Activated CD8-positive, alpha-beta memory T cell treated with anti-CD3 and anti-CD28 coated beads for 4 hours (primary cell): ENCODE results near the gene RBM22.
A peak's percentile ranks its signal among the peaks of the same experiment; 100 is the strongest.
"Not testable (repeated sequence)": the region's sequence is repeated elsewhere in the genome, so short reads cannot be mapped to it uniquely, and the experiment has no call there.

Experiments used
- DNase-seq, 2 donors: peaks; one replicate each; pipeline ENCODE4 v3.0.0-alpha.2; 2020; ENCODE audit warnings: low read depth in 2 of 2

Gene RBM22

GRCh38 chr5:150700594-150701377 is at the start of gene RBM22:
Gene RBM22, minus strand, starts transcription at chr5:150701062. Its CDS starts 77 bp downstream, at chr5:150700985.
- peak; percentile 84 for DNase-seq

- DNase-seq: no peak
These were observed 49.6 kb upstream of the RBM22 start for GRCh38 chr5:150750469-150750868.

- not testable (repeated sequence) for DNase-seq
These were observed 42.3 kb upstream of the RBM22 start for GRCh38 chr5:150743142-150743488.

GRCh38 chr5:150742455-150743141 is 41.7 kb upstream of the RBM22 start:
- not testable (repeated sequence) for DNase-seq

- DNase-seq: no peak
These were observed 40.1 kb upstream of the RBM22 start for GRCh38 chr5:150740992-150741391.

DNA sequence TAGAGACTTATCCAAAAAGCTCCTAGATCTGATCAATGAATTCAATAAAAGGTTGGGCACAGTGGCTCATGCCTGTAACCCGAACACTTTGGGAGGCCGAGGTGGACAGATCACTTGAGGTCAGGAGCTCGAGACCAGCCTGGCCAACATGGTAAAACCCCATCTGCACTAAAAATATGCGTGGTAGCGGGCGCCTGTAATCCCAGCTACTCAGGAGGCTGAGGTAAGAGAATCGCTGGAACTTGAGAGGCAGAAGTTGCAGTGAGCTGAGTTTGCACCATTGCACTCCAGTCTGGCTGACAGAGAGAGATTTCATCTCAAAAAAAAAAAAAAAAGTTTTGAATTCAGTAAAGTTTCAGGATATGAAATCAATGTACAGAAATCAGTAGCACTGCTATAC is 38.0 kb upstream of the RBM22 start:
- DNase-seq: no peak

- no peak for DNase-seq
These were observed 33.9 kb upstream of the RBM22 start for GRCh38 chr5:150734579-150735384.

DNA sequence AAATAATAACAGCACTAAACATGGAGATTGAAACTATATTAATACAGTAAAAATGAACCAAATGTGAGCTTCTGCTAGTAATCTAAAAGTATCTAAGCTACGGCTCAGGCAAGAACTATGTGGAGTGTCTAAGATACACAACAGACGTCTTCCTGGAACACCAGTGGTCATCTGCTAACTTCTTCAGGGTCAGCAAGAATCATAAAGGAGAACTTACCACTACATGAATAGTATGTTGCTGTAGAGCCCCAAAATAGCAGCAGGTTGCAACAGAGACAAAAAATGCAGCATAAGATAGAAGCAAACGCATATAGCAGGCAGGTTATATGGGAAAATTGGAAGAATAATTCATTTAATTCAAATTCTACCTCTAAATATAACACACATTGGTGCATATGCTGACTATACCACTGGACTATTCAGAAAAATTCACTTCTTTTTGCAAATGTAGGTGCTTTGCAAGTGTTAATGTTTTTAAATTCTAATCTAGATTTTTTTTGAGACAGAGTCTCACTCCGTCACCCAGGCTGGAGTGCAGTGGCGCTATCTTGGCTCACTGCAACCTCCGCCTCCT is 30.9 kb upstream of the RBM22 start:
- no peak for DNase-seq

GRCh38 chr5:150729859-150730258 is 29.0 kb upstream of the RBM22 start:
- DNase-seq: no peak

DNA sequence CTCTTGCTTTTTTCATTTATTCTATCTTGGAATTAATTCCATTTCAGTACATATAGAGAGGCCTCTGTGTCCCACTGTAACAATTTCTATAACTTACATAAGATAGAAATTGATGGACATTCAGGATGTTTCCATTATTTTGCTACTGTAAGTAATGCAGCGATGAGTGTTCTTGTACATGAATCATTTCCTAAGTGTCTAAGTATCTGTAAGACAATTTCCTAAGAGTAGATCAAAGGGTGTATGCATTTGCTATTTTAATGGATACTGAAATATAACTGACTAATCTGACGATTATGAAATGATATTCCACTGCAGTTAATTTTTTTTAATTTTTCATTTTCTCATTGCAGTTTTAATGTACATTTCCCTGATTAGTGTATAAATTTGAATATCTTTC is 23.0 kb upstream of the RBM22 start:
- DNase-seq: no peak

GRCh38 chr5:150710165-150710564 is 9.3 kb upstream of the RBM22 start:
- DNase-seq: no peak

DNA sequence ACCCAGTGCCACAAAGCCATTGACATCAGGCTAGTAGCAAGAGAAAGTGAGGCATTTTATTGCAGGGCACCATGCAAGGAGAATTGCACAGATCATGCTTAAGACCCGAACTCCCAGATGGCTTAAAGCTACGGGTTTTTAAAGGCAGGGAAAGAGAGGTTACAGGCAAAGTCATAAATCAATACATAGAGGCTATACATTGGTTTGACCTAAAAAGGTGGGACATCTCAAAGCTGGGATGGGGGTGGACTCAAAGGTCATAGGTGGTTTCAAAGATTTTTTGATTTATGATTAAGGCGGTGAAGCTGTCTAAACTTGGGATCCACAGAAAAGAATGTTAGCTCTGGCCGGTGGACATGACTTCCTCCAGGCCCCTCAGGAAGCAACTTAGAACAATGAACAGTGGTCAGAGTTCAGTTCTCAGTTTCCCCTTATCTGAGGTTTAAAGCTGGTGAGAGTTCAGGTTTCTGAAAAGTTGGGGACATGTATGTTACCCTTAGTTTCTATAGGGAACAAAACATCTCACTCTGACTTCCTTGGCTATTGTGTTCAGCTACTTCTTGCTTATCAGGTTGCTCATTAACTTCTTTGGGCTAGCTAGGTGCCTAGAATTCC is 6.0 kb upstream of the RBM22 start:
- no peak for DNase-seq

- no peak for DNase-seq
These were observed 2.9 kb upstream of the RBM22 start for GRCh38 chr5:150703762-150704161.

DNA sequence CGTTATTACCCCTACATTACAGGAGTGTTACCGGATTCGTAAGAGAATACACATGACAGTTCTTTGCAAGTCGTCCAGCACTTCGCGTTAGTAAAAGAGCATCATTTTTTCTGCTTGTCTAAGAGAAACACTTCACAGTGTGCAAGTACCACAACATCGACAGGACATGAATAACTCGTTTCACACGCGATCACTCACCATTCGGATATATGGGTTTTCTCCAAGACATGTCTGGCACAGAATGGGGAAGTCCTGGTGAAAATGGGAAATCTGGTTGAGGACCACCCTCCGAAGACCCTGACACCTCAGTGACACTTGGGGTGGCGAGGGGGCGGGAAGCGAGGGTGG is 642 bp downstream of the RBM22 start:
- DNase-seq: no peak

DNA sequence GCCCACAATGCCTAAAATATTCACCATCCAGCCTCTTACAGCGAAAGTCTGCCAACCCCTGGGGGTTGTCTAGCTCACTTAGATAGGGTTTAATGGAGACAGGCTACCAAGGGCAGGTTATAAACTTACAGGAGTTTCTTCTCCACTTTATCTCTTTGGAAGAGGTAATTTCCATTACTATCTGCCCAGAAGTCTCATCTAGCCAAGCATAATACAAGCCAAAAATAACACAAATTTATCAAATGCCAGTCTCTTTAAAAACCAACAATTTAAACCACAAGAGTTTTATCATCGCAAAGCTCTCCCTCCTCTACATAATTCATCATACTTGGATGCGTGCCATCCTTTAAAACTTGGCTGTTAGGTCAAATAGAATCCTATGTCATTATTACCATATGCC is 6.2 kb downstream of the RBM22 start:
- no peak for DNase-seq

DNA sequence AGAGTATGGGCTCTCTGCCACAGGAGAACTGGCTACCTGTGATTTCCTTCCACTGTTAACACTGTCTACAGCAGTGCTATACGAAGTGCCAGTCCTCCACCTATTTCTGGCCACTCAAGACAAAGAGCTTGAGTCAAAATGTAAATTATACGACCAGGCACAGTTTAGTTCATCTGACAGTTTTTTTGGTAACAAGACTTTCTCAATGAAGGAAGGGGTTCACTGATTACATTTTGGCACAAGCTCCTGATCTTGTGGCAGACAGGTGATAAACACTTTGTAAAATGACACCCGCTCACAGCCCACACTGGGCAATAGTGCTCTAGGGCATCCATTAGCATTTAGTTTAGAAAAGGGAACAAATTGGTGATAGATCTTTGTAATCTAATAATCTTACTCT is 8.6 kb downstream of the RBM22 start:
- no peak for DNase-seq

DNA sequence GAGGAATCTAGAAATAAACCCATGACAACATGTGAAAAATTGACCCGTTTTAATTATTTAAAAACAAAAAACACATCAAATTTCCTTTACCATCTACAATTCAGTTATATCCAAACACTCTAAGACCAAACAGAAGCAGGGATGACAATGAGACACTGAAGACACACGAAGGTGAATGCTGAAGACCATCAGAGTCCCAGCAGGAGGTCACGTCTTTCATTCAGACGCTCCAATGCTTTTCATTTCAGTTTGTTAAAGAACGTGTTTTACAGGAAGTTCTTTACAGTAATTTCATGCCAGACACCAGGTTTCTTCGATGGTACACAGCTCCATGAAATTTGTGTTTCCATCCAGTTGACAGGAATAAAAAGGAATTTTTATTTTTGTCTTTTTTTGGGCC is 10.1 kb downstream of the RBM22 start:
- DNase-seq: no peak

GRCh38 chr5:150689120-150689519 is 11.7 kb downstream of the RBM22 start:
- no peak for DNase-seq

- DNase-seq: no peak
These were observed 24.3 kb downstream of the RBM22 start for GRCh38 chr5:150676578-150676977.

GRCh38 chr5:150675069-150675468 is 25.8 kb downstream of the RBM22 start:
- no peak for DNase-seq

DNA sequence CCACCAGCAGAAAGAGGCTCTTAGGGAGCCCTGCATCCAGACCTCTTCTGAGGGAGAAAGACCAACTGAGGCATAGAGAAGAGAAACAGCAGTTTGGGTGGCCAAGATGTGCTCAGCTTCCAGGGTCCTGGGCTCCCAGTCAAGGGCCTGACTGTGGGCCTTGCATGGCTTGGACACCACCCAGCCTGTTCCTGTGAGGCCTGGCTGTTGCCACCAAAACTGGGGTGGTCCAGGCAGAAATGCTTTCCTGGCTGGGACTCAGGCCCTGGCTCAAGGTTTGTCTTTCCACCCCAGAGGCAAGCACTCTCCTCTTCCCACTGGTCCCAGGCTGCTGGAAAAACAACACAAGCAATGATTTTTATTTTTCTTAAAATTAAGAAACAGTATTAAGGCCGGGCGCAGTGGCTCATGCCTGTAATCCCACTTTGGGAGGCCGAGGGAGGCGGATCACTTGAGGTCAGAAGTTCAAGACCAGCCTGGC is 26.5 kb downstream of the RBM22 start:
- DNase-seq: no peak

GRCh38 chr5:150672884-150673275 is 28.0 kb downstream of the RBM22 start:
- DNase-seq: no peak
